SK-N-MC (cell line): ENCODE results near the gene TARBP1.

ENCODE experiments used
- EZH2 ChIP-seq: fragments of 200-600 bp; sonication (generic); IDR thresholded peaks from one replicate; pipeline ENCODE4 v1.6.1; 2017; ENCODE audit warnings: antibody characterized with exemption
- FOXP2 ChIP-seq: optimal IDR thresholded peaks from 2 replicates; pipeline ENCODE3; 2011; ENCODE audit warnings: mild to moderate bottlenecking, moderate library complexity; ENCODE audit not compliant: insufficient read depth; ENCODE audit errors: extremely low read length, control extremely low read depth
- POLR2AphosphoS5 ChIP-seq: IDR thresholded peaks from 2 replicates; pipeline ENCODE4 v1.6.1; 2012; ENCODE audit warnings: mild to moderate bottlenecking, low read depth, low read length, borderline replicate concordance

DNA sequence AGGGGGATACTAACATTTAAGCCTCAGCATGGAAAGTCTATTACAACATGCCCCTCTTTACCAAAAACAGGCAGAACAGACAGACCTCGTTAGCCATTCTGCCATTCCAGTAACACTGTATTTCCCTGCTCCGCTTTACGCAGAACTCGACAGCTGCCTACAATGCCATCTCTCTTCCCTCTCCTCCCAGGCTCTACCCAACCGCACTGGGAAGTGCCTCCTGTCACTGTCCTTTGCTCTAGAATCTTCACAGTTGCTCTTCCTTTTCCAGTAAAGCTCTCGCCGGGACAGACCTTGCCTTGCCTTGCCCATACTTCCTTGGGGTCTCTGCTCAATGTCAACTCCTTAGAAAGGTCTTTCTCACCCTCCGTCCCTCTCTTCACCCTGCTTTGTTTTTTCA, 82.9 kb downstream of the TARBP1 start:
- TF ChIP-seq EZH2 (no peak), POLR2AphosphoS5 (no peak), FOXP2 (no peak)
